NCI-H2171 treated with DMSO at 0.1 percent for 48 hours (cell line): Measurements from ENCODE around the gene TECPR2.

ENCODE experiments used
- DNase-seq: peaks from one replicate; lab custom pipeline; 2025; lab: John Stamatoyannopoulos, UW

Gene TECPR2

GRCh38 chr14:102424923-102425322 lies 62.2 kb downstream of the TECPR2 start:
- DNase-seq = no peak

- no peak for DNase-seq
Observed at GRCh38 chr14:102426796-102427195, 64.1 kb downstream of the TECPR2 start.

DNA sequence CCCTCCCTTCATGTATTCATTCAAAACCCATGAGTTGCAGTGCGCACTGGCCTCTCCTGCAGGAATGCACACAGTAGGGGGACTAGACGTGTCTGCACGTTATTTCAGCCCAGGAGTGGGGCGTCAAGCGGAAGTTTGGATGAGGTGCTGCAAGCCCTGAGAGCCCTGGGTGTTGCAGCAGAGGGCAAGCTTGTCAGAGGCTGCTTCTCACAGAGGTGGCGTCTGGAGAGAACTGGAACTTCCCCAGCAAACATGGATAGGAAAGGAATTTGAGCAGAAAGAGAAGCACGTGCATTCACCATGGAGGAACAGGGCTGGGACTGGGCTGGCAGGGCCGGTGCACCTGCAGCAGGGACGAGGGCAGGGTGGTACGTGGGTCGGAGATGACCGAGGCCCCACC lies 64.9 kb downstream of the TECPR2 start:
- no peak for DNase-seq

GRCh38 chr14:102430212-102430908 lies 67.6 kb downstream of the TECPR2 start:
- DNase-seq = no peak

- DNase-seq = no peak
Observed at GRCh38 chr14:102431751-102432150, 69.0 kb downstream of the TECPR2 start.

DNA sequence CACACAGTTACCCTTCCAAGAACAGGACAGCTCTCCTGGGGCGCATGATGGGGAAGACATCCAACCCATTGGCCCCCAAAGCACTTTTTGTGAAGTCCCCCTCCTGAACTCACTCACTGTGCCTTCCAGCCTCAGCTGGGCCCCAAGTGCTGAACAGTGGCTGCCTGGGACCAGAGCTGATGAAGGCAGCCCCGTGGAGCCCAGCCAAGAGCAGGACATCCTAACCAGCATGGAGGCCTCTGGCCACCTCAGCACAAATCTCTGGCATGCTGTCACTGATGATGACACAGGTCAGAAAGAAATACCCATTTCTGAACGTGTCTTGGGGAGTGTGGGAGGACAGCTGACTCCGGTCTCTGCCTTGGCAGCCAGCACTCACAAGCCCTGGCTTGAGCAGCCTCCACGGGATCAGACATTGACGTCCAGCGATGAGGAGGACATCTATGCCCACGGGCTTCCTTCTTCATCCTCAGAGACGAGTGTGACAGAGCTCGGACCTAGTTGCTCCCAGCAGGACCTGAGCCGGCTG lies 72.0 kb downstream of the TECPR2 start:
- DNase-seq = no peak

GRCh38 chr14:102437997-102438915 lies 75.5 kb downstream of the TECPR2 start:
- DNase-seq = peak; percentile 93

GRCh38 chr14:102439556-102439955 lies 76.8 kb downstream of the TECPR2 start:
- DNase-seq = no peak

- no peak for DNase-seq
Observed at GRCh38 chr14:102440392-102440791, 77.7 kb downstream of the TECPR2 start.

DNA sequence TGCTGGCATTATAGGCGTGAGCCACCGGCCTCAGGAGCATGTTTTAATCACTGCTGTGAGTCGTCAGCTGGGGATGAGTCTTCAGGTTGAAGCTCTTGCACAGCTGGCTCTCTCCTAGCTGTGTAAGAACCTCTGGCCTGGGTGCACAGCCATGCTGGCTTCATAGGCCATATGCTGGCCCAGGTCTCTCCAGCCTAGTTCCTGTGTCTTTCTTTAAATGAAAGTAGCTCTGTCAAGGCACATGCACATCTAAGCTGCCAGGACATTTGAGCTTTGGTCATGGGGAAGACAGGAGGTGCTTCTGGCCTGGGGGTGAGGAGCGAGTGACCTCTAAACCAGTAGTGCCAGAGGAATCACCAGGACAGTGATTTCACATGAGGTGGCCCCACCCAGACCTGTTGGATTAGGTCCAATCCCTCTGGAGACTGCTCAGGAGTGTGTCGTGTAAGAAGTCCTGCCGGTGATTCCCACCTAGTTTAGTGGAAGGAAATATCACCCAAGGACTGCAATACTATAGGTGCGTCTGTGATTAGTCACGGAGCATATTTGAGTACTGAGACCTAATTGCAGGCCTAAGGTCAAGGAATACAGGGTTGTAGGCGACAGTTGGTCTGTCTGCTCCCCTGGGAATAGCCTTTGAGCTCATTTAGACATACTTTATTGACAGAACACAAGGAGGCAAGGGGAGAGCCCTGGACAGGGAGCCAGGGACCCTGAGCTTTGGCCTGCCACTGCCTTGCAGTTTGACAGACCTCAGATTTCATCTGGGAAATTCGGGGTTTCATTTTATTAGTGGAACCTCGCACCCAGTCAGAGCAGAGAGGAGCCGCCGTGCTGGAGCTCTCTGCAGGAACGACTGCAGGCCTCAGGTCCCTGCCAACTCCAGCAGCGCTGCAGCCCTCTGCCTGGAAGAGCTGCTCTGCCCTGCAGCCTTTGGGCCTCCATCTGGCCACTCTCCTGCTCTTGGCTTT lies 79.8 kb downstream of the TECPR2 start:
- no peak for DNase-seq

GRCh38 chr14:102445066-102445465 lies 82.3 kb downstream of the TECPR2 start:
- DNase-seq = no peak

- DNase-seq = no peak
Observed at GRCh38 chr14:102445641-102446040, 82.9 kb downstream of the TECPR2 start.

GRCh38 chr14:102450206-102451063 lies 87.7 kb downstream of the TECPR2 start:
- no peak for DNase-seq

DNA sequence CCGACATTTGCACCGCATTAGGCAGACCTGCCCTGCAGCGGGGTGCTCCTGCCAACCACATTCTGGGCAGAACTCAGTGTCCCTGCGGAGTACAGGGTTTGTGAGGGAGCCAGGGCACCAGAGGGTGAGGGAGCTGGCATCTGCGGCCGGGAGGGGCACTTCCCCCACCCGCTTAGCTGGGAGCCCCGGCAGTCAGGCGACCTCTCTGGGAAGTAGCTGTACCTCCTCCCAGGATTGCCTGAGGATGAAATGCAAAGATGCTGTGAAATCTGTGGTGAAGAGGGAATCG lies 88.3 kb downstream of the TECPR2 start:
- DNase-seq = no peak

- DNase-seq = no peak
Observed at GRCh38 chr14:102452302-102452701, 89.6 kb downstream of the TECPR2 start.

DNA sequence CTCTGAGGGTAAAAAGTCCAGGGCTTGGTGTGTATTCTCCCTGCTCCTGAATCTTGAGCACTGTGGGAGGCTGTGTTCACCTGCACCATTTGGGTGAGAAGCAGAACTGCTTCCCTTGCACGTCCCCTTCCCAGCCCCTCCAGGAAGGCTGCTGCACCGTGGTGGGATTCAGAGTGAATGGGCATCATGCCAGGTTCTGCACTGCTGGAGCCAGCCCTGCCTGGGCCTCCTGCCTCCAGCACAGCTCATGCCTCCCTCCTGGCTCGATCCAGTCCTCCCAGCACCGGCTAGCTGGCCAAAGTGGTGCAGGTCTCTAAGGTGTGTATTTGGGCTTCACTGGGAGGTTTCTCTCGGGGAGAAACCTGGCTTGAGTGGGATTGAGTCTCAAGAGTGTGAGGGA lies 92.0 kb downstream of the TECPR2 start:
- no peak for DNase-seq

DNA sequence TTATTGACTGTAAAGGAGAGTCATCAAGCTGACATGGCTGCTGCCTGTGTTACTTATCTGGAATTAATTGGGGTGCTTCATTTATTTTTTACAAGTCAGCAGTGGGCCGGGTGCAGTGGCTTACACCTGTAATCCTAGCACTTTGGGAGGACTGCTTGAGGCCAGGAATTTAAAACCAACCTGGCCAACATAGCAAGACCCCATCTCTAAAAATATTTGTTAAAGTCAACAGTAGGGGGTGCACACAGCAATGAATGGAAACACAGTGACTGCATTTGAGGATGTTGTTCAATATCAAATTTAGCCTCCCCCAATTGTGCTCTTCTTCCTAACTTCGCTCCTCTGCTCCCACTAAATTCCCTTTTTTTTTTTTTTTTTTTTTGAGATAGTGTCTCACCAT lies 94.8 kb downstream of the TECPR2 start:
- no peak for DNase-seq

GRCh38 chr14:102461490-102462338 lies 99.0 kb downstream of the TECPR2 start:
- DNase-seq = peak; percentile 38

DNA sequence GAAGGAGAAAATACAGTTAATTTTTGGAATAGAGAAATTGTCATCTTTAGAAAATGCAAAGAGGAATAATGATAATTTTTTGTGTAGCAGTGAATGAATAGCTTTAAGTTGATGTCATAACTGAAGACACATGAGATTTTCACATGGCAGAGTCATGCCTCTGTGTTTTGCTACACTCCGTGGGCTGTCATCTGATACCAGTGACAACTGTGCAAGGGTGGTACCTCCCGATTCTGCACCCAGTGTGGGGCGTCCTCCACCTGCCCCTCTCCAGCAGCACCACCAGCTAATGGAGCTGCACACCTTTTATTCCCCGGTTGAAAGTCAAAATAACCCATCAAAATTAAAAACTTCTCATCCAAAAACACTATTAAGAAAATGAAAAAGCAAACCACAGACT lies 99.7 kb downstream of the TECPR2 start:
- peak; percentile 62 for DNase-seq

- DNase-seq = no peak
Observed at GRCh38 chr14:102464006-102464405, 101.3 kb downstream of the TECPR2 start.
